NCI-H187 (cell line): ENCODE results near the gene FNDC10.
"Not testable (repeated sequence)": the region's sequence is repeated elsewhere in the genome, so short reads cannot be mapped to it uniquely, and the experiment has no call there.

Source experiments
- DNase-seq, 2 experiments: peaks; one replicate each; lab custom pipeline; 2025; lab: John Stamatoyannopoulos, UW

FNDC10 gene

DNA sequence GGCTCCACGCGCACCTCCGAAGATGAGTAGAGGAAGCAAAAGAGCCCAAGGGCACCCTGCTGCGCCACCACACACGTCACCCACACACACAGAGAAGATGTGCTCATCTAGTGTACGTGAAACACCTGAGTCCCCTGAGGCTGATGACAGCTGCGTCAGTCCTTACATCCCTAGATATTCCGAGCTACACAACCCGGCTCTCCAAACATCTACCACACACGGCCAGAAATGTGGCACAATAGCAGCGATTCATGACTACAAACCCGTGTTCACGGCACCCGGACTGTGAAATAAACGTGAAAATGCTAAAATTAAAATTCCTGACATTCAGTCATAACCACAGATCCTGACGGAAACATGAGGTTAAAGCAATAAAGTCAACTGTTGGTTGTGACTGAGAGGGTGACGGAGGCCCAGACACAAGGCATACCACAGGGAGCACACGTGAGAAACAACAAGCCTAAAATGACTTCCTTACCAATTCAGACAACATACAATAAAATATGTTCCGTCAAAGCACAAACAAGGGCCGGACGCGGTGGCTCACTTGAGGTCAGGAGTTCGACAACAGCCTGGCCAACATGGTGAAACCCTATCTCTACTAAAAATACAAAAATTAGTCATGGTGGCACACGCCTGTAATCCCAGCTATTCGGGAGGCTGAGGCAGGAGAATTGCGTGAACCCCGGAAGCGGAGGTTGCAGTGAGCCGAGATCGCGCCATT, 32.6 kb downstream of the FNDC10 start:
- no peak for DNase-seq

DNA sequence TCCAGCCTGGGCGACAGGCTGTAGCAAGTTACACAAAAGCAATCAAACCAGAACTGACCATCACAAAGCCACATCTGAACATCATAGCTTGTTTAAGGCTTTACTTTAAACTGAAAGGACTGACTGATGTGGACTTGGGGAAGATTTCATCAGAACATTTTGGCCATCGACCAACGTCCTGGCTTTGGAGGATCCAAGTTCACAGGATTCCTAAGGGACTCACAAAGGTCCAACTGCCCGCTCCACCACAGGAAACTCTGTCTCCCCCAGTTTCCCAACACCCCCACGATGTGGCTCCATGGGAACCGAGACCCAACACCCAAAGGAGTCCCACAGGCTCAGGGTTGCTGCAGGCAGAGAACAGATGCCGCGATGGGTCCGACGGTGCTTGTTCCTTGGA, 34.6 kb downstream of the FNDC10 start:
- no peak for DNase-seq

DNA sequence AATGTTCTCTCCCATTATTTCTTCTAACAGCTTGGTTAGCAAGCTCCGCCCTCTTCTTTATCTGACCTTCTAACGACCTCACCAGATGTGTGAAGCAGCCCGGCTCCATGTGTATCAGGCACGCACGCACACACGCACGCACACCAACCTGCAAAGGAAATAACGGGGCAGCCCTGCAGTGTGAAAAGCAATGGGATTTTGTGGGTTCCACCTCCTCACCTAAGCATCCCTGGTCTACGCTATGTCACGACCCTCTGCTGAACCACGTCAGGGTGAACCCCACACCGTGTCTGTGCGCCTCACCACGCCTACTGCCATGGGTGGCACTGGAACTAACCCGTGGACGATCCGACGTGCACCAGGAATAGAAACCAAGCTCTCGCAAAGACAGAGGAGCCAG, 35.7 kb downstream of the FNDC10 start:
- no peak for DNase-seq

DNA sequence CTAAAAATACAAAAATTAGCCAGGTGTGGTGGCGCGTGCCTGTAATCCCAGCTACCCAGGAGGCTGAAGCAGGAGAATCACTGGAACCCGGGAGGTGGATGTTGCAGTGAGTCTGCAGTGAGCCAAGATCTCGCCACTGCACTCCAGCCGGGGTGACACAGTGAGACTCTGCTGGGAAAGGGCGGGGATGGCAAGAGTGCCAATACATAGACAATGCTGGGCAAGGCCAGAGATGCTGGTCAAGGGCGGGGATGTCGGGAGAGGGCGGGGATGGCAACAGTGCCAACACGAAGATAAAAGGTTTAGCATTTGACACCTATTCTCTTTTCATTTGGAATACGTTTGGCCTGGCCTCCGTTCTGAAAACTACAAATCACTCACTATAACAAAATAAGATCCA, 36.2 kb downstream of the FNDC10 start:
- no peak for DNase-seq

DNA sequence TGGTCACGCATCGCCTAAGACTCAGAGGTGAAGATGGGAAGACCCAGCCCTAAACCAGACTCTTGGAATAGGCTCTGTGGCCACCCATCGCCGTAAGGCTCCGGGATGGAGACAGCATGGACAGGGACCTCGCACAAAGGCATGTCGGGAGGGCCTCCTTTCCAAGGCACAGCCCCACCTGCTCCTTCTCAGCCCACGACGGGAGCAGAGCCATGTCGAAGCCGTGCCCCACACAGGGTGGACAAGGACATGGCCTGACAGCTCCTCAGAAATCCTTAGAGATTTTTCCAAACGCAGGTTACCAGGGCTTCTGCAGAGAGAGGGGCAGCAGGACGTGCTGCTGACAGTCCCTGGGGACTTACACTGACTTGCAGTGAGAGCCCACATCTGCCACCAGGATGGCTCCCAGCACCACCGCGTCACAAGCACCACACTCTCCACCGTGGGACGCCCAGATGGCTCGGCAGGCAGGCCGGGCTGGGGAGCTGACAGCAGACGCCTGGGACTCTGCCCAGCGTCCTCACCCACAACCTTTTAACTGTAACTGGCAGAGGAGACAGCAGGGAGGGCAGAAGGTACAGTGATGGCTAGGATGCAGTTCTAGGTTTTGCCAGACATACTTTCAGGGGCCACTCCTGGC, 37.3 kb downstream of the FNDC10 start:
- DNase-seq, result no peak

DNA sequence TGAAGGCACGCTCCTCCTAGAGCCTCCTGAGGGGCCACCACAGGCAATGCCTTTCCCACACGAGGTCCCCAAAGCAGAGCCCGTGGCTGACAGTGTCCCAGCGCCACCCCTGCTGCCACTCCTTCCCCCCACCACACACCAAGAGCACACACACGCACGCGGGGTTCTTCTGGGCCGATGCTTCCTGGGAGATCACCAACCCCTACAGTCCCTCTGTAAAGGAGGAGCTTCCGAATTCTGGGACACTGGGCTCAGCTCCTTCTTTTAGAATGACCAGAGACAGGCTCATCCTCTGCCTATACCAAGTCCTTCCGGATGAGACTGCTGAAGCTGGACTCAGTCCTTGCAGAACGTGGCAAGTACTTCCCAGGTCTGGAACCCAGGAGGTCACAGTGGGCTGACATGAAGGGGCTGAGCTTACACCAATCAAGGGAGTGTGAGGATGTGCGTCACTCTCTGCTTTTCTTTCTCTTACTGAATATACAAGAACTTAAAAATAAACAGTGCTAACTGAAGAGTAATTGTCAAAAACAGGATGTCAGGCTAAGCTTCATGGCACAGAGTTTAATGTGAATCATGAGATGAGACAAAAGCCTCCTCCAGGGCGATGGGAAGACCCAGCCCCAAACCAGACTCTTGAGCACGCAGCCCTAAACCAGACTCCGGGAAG, 38.0 kb downstream of the FNDC10 start:
- DNase-seq, result no peak

DNA sequence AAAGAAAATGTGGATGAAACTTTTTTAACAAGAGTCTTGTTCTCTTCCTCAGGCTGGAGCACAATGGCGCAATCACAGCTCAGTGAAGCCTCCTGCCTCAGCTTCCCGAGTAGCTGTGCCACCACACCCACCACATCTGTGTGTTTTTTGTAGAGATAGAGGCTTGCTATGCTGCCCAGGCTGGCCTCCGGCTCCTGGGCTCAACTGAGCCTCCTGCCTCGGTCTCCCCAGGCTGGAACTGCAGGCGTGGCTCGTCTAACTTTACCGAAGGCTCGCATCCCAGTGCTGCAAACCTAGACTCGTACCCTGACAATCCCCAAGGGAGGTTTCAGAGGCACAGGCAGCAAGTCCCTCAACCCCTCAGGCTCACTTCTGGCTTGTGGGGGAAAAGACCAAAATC, 39.8 kb downstream of the FNDC10 start:
- DNase-seq, result no peak

DNA sequence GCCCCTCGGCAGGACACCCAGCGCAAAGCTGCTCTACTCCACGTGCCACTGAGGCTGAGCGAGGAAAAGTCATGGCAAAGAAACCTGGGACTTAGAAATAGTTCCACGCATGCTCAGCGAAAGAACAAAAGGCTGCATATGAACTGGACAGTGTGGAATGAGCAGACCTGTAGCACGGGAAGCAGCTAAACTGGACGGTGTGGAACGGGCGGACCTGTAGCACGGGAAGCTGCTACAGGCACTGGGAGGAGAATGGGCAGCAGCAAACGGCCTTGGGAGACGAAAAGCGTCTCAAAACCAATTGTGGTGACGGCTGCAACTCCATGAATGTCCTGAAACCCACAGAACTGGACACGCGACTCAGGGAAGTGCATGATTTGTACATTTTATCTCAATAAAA, 40.9 kb downstream of the FNDC10 start:
- DNase-seq, result no peak

DNA sequence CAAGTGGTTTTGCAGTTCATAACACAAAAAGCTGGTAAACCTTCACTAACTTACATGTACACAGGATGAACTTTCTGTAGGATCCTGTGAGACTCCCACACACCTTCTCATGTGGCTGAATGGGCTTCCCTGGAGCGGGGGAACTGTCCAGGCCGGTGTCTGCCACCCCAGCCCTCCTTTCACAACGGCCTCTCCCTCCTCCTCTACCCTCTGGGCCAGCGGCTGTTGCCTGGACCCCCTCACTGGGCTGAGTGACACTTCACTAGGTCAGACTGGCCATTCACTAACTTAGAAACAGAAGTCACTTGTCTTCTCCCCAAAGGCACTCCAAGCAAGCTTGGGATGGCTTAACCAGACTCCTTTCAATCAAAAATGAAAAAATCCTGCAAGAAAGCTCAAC, 41.3 kb downstream of the FNDC10 start:
- DNase-seq, result no peak

DNA sequence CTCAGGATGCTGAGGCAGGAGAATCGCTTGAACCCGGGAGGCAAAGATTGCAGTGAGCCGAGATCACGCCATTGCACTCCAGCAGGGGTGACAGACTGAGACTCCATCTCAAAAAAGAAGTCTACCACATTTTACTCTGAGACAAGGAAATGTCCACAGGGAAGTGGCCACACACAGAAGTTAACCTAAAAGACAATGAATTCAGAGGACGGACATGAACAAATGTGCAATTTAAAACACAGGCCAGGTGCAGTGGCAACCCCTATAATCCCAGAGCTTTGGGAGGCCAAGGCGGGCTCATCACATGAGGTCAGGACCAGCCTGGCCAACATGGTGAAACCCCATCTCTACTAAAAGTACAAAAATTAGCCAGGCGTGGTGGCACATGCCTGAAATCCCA, 42.2 kb downstream of the FNDC10 start:
- not testable (repeated sequence) for DNase-seq

DNA sequence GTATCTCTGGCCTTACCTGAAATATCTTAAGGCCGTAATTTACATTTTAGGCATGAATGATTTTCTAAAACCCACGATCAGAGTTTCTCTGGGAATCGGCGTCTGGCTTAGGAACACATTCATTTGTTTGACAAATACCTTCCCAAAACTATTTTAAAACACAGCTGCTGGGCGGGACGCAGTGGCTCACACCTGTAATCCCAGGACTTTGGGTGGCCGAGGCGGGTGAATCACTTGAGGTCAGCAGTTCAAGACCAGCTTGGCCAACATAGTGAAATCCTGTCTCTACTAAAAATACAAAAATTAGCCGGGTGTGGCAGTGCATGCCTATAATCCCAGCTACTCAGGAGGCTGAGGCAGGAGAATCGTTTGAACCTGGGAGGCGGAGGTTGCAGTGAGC, 43.0 kb downstream of the FNDC10 start:
- not testable (repeated sequence) for DNase-seq

DNA sequence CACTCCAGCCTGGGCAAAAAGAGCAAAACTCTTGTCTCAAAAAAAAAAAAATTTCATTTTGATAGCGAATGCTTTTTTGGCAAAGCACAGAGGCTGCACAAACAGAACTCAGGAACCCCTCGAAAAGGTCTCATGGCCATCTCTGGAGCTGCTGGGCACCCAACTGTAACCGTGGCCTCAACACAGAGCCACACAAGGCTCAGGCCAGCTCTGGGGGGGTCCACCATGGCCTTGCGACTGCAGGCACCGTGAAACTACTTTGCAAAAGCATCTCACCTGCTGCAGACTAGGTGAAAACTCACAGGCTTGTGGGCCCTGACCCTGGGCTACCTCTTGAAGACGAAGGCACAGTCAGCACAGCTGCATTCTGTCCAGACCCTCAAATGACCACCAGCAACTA, 43.4 kb downstream of the FNDC10 start:
- DNase-seq, result no peak

DNA sequence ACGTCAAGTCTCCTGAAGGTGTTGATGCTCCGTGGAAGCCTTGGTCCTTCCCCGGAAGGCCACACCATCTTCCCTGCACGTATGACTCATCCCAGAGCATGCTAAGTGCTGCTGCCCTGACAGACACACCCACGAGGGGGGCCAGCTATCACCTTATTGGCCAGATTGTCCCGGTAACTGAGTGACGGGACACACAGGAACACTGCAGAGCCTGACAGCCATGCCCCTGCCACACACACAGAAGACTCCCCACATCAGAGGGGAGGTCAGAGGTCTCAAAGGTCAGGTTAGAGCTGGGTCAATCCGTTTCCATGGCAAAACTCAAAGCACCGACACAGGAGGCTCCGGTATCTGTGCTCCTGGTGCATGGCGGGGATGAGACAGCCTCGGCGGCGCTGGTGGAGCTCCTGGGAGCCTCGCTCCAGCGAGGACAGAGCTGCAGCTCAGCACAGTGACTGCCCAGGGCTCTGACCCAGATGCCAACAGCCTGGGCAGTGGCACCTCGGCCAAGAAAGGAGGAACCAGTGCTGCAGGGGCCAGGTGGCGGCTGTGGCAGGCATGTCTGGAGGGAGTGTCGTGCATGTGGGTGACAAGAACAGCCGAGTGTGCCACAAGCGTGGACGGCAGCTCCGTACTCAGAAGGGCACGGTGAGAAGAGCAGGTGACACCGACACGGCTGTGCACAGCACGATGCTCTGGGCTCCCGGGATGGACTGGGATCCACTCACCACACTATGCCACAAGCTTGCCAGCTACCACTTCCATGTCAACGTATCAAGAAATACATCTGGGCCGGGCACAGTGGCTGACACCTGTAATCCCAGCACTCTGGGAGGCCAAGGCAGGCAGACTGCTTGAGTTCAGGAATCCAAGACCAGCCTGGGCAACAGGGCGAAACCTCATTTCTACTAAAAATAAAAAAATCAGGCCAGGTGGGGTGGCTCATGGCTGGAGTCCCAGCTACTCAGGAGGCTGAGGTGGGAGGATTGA, 44.7 kb downstream of the FNDC10 start:
- no peak for DNase-seq

DNA sequence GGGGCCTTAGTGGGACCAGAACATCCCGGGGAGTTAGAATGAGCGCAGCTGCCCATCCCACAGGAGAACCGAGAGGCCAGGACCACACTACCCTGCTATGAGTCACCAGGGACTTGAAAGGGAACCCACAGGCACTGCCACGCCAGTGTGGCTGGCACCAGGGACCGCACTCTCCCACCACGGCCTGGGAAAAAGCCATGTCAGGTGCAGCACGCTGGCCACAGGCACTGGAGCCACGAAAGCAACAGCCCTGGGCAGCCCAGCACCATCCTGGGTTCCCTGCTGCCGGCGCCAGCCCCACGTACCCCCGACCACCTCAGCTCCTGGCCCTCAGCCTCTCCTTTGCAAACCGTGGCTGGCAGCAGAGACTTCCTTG, 45.4 kb downstream of the FNDC10 start:
- DNase-seq, result no peak

DNA sequence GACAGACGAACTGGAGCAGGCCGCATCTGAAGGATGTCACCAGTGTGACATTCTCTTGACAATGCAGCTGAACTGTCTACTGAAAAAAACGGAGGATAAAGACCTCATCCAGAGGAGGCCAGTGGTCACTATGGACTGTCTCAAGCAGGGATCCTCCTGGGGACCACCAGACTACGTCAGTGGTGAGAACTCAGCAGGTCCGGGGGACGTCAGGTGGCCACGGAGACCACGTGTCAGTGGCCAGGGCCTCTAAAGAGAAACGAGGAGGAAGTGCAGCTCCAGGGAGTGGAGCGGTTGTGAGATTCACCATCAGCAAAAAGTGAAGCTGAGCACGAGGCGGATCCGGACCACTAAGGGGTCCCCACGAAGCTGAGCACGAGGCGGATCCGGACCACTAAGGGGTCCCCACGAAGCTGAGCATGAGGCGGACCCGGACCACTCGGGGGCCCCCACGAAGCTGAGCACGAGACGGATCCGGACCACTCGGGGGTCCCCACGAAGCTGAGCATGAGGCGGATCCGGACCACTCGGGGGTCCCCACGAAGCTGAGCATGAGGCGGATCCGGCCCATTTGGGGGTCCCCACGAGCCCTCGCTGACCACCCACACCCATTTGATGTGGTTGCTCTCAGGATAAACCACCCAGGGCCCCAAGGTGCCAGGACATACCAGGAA, 46.0 kb downstream of the FNDC10 start:
- no peak for DNase-seq

DNA sequence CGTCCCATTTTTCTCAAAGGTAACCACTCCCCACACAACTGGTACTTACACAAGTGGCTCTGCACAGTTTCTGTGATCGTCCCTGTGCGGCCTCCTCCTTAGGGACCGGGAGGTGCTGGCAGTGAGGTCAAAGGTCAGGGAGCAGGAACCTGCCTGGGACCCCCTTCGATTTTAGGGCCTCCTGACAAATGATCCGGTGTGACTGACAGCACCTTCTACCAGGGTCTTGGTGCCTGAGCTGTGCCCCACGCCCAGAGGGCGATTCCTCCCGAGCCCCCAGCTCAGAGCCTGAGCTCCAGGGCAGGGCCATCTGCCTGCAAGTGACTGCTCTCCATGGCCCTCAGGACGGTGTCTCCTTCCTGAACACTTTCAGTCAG, 47.7 kb downstream of the FNDC10 start:
- DNase-seq, result no peak

DNA sequence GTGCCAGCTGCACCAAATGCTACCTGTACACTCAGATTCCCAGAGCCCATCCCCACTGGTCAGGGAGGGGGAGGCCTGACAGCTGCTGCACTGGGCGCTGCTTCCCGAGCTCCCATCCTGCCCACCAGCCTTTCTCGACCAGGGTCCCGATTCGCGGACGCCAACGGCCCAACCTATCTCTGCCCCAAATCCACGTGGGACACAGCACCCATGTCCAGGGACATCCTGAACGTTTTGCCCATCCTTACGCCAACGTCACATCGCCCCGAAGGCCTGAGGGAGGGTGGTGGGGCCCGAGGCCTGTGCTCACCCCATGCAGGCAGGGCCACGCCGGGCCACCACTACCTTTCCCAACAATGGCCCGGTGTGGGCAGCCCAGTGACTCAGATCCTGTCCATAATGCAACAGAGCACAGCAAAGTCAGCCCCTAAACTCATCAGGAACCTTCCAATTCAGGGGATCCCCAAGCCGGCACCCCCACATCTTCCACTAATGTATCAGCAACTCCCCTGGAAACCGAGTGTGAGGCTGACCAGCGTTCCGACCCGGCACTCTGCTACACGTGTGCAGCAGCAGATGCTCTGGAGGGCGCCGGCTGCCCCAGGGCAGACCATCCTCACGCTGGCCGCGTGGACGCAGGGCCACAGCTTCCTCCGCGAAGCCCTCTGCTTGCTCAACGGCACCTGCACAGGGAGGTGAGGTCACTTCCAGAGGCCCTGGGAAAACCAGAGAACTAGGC, 48.2 kb downstream of the FNDC10 start:
- DNase-seq, result no peak

DNA sequence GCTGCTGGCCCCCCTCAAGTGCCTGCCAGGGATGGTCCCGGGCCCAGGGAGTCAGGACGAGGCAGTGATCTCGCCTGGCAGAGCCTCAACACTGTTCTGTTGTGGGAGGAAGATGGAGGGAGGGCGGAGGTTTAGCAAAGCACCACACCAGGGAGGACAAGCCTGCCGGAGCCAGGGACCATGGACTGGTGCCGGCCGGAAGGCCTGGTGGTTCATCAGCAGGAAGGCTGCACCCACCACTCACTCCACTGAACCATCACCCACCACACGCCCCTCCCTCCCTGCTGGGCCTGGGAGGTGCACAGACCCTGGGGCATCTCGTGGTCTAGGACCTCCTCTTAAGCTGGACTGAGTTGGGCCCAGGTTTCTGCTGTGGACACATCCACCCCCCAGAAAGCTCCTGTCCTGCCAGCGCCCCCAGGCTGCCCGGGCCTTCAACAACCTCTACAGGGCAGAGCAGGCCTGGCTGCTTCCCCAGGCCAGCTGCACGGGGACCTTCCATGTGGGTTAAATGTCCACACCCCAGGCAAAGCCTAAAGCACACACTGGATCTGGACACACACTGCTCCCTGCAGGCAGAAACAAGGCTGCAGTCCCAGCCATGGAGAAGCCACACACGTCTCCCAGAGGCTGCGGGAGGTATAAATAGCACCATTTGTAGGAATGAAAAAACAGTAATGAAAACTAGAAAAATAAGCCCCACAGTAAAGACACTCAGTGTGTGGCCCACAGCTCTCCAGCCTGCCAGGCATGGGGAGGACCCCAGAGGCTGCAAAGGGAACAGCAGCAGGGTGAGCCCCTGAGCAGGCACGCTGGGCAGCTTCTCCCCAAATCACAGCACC, 49.1 kb downstream of the FNDC10 start:
- no peak for DNase-seq

DNA sequence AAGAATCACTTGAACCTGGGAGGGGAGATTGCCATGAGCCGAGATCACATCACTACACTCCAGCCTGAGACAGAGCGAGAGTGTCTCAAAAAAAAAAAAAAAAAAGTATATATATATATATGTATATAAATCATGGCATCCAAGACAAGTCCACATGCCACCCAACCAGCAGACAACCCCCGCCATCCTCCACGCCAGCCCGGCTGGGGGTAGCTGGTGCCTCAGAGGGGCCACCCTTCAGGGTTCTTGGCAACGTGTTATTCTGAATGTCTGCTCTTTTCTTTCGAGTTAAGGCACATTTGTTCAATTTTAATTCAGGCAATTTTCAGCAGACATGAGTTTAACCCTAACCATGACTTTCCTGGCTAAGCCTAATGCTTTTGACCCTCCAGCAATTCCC, 49.8 kb downstream of the FNDC10 start:
- no peak for DNase-seq

DNA sequence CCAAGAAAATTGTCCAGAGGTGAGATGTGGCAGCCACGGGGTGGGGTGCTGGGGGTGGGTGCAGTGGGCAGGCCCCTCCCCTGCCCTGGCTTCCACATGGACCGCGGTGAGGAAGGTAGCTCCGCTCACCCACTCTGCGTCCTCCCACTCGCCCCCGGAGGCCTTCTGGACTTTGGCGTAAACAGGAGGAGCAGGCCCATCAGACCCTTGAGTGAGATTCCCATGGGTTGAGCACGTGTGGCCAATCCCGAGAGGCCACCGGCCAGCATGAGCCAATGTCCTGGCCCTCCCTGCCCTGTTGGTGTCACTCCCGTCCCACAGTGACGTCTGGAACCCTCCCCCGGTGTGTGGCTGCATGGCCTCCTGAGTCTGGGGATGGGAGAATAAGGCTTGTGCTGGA, 51.3 kb downstream of the FNDC10 start:
- no peak for DNase-seq
